BLaER1 (cell line): Measurements from ENCODE around the gene MED22.
"Not testable (repeated sequence)": the region's sequence is repeated elsewhere in the genome, so short reads cannot be mapped to it uniquely, and the experiment has no call there.

Experiments used
- H3K27ac ChIP-seq: shearing (Covaris generic); formaldehyde crosslinking; 2 replicates; pipeline ENCODE4 v1.8.1; 2022
- H3K27me3 ChIP-seq: shearing (Covaris generic); formaldehyde crosslinking; 2 replicates; pipeline ENCODE4 v1.8.1; 2022
- H3K36me3 ChIP-seq: shearing (Covaris generic); formaldehyde crosslinking; 2 replicates; pipeline ENCODE4 v1.8.1; 2022
- H3K4me1 ChIP-seq: shearing (Covaris generic); formaldehyde crosslinking; 2 replicates; pipeline ENCODE4 v1.8.1; 2022
- H3K4me2 ChIP-seq: shearing (Covaris generic); formaldehyde crosslinking; 2 replicates; pipeline ENCODE4 v1.8.1; 2022
- H3K4me3 ChIP-seq: shearing (Covaris generic); formaldehyde crosslinking; 2 replicates; pipeline ENCODE4 v1.8.1; 2022
- H3K9ac ChIP-seq: shearing (Covaris generic); formaldehyde crosslinking; 2 replicates; pipeline ENCODE4 v1.8.1; 2022
- H3K9me3 ChIP-seq: shearing (Covaris generic); formaldehyde crosslinking; 2 replicates; pipeline ENCODE4 v1.8.1; 2022
- H4K20me1 ChIP-seq: shearing (Covaris generic); formaldehyde crosslinking; 2 replicates; pipeline ENCODE4 v1.8.1; 2022
- Cebpa-rat ChIP-seq: shearing (Covaris generic); IDR thresholded peaks from 2 replicates; pipeline ENCODE4 v1.8.1; 2022

The MED22 gene

GRCh38 chr9:133377721-133378216, 29.8 kb upstream of the MED22 start:
- peaks cover 11% of the 10 kb centered on the region for H3K36me3 ChIP-seq
- H3K4me1 ChIP-seq: peaks cover 32% of the 10 kb centered on the region
- H3K9ac ChIP-seq: no peak overlapping the region
- peaks cover 30% of the 10 kb centered on the region for H4K20me1 ChIP-seq
- no peak overlapping the region for H3K27ac ChIP-seq
- TF ChIP-seq Cebpa-rat: no peak; the same call in 1 of the 2 replicates
- H3K9me3 ChIP-seq: peaks cover 15% of the 10 kb centered on the region
- H3K4me3 ChIP-seq: no peak overlapping the region
- H3K4me2 ChIP-seq: no peak overlapping the region
- H3K27me3 ChIP-seq: no peaks in the 10 kb centered on the region

GRCh38 chr9:133377280-133377679, 29.3 kb upstream of the MED22 start:
- H3K4me1 ChIP-seq: peaks cover 36% of the 10 kb centered on the region
- peaks cover 35% of the 10 kb centered on the region for H4K20me1 ChIP-seq
- H3K27ac ChIP-seq, H3K27me3 ChIP-seq, H3K4me3 ChIP-seq, H3K9ac ChIP-seq: not testable (repeated sequence)
- peak overlapping the region; percentile 93 for H3K4me2 ChIP-seq
- peaks cover 15% of the 10 kb centered on the region for H3K9me3 ChIP-seq
- peaks cover 16% of the 10 kb centered on the region for H3K36me3 ChIP-seq

- Histone ChIP-seq H3K4me3 (peak within 1 kb of the TSS; percentile 98), H4K20me1 (peaks cover 47% of the 10 kb centered on the region), H3K36me3 (peaks cover 29% of the 10 kb centered on the region), H3K9me3 (peaks cover 15% of the 10 kb centered on the region), H3K9ac (peak within 1 kb of the TSS; percentile 99), H3K4me1 (peaks cover 49% of the 10 kb centered on the region), H3K27me3 (no peaks in the 10 kb centered on the region), H3K27ac (peak within 1 kb of the TSS; percentile 99), H3K4me2 (peak within 1 kb of the TSS; percentile 96)
- TF ChIP-seq Cebpa-rat: no peak
Measured at GRCh38 chr9:133375724-133376654, 28.1 kb upstream of the MED22 start, which contains the start of the genes STKLD1 and SURF4. STKLD1 (plus strand) TSS chr9:133376366; CDS start chr9:133376474, 108 bp downstream. SURF4 (minus strand) TSS chr9:133376060; CDS start chr9:133375969, 91 bp downstream.

- Histone ChIP-seq H3K27ac (peak overlapping the region; percentile 99), H3K4me3 (peak overlapping the region; percentile 98), H3K27me3 (no peaks in the 10 kb centered on the region), H3K36me3 (peaks cover 37% of the 10 kb centered on the region), H3K9me3 (peaks cover 15% of the 10 kb centered on the region), H3K4me2 (peak overlapping the region; percentile 96), H3K9ac (peak overlapping the region; percentile 99), H3K4me1 (peaks cover 57% of the 10 kb centered on the region), H4K20me1 (peaks cover 55% of the 10 kb centered on the region)
- no peak for TF ChIP-seq Cebpa-rat
Measured at GRCh38 chr9:133375116-133375723, 27.3 kb upstream of the MED22 start.

GRCh38 chr9:133374612-133375115, 26.7 kb upstream of the MED22 start:
- Histone ChIP-seq H3K9ac (peak overlapping the region; percentile 99), H3K27ac (peak overlapping the region; percentile 99), H3K4me3 (peak overlapping the region; percentile 98), H3K36me3 (peaks cover 43% of the 10 kb centered on the region), H4K20me1 (peaks cover 61% of the 10 kb centered on the region), H3K9me3 (peaks cover 15% of the 10 kb centered on the region), H3K27me3 (no peaks in the 10 kb centered on the region), H3K4me1 (peaks cover 63% of the 10 kb centered on the region), H3K4me2 (peak overlapping the region; percentile 96)
- TF ChIP-seq Cebpa-rat: no peak

GRCh38 chr9:133372144-133372543, 24.2 kb upstream of the MED22 start:
- Histone ChIP-seq H4K20me1 (peaks cover 86% of the 10 kb centered on the region), H3K9ac (peak overlapping the region; percentile 63), H3K4me2 (peak overlapping the region; percentile 48), H3K27me3 (no peaks in the 10 kb centered on the region), H3K4me3 (no peak overlapping the region), H3K9me3 (no peaks in the 10 kb centered on the region), H3K27ac (no peak overlapping the region), H3K4me1 (peaks cover 70% of the 10 kb centered on the region), H3K36me3 (peaks cover 68% of the 10 kb centered on the region)
- no peak for TF ChIP-seq Cebpa-rat

GRCh38 chr9:133371261-133371711, 23.4 kb upstream of the MED22 start:
- Histone ChIP-seq H3K9ac (peak overlapping the region; percentile 63), H3K27me3 (no peaks in the 10 kb centered on the region), H3K36me3 (peaks cover 76% of the 10 kb centered on the region), H4K20me1 (peaks cover 94% of the 10 kb centered on the region), H3K4me3 (no peak overlapping the region), H3K4me1 (peaks cover 62% of the 10 kb centered on the region), H3K4me2 (peak overlapping the region; percentile 48), H3K27ac (0 out of 2 replicates have a peak overlapping the region, but pooled peaks have one; percentile 14), H3K9me3 (no peaks in the 10 kb centered on the region)
- no peak for TF ChIP-seq Cebpa-rat

GRCh38 chr9:133370685-133371084, 22.8 kb upstream of the MED22 start:
- Histone ChIP-seq H4K20me1 (peaks cover 100% of the 10 kb centered on the region), H3K36me3 (peaks cover 82% of the 10 kb centered on the region), H3K9me3 (no peaks in the 10 kb centered on the region), H3K9ac (peak overlapping the region; percentile 63), H3K27ac (no peak overlapping the region), H3K4me3 (no peak overlapping the region), H3K4me2 (0 out of 2 replicates have a peak overlapping the region, but pooled peaks have one; percentile 48), H3K4me1 (peaks cover 62% of the 10 kb centered on the region), H3K27me3 (no peaks in the 10 kb centered on the region)
- TF ChIP-seq Cebpa-rat: no peak

- Histone ChIP-seq H3K4me3 (no peak overlapping the region), H3K4me2 (0 out of 2 replicates have a peak overlapping the region, but pooled peaks have one; percentile 23)
Measured at GRCh38 chr9:133369933-133370332, 22.0 kb upstream of the MED22 start.

More at GRCh38 chr9:133369933-133370332, 22.0 kb upstream of the MED22 start:
- H3K4me1 ChIP-seq: peaks cover 66% of the 10 kb centered on the region
- no peaks in the 10 kb centered on the region for H3K9me3 ChIP-seq
- H3K36me3 ChIP-seq: peaks cover 90% of the 10 kb centered on the region
- H4K20me1 ChIP-seq: peaks cover 100% of the 10 kb centered on the region
- H3K27ac ChIP-seq: no peak overlapping the region
- no peak for TF ChIP-seq Cebpa-rat
- no peaks in the 10 kb centered on the region for H3K27me3 ChIP-seq
- H3K9ac ChIP-seq: 0 out of 2 replicates have a peak overlapping the region, but pooled peaks have one; percentile 16
